IPS-18c (cell line): ENCODE data around the gene KRT32.

Experiments used
- H3K4me3 ChIP-seq: 2 replicates; pipeline ENCODE4 v1.7.0; 2013; ENCODE audit warnings: low read depth, mild to moderate bottlenecking, low read length, moderate library complexity; ENCODE audit not compliant: insufficient read depth
- H3K9me3 ChIP-seq: one replicate; pipeline ENCODE4 v1.6.1; 2013; ENCODE audit warnings: mild to moderate bottlenecking, low read length, moderate library complexity; ENCODE audit not compliant: control insufficient read depth, insufficient read depth

KRT32 gene

GRCh38 chr17:41419716-41420115 lies 47.5 kb downstream of the KRT32 start:
- Histone ChIP-seq H3K4me3 (no peak overlapping the region), H3K9me3 (no peaks in the 10 kb centered on the region)

GRCh38 chr17:41418116-41418860 lies 48.9 kb downstream of the KRT32 start:
- no peak overlapping the region for H3K4me3 ChIP-seq
- H3K9me3 ChIP-seq: no peaks in the 10 kb centered on the region

GRCh38 chr17:41417576-41418015 lies 49.6 kb downstream of the KRT32 start:
- H3K4me3 ChIP-seq: no peak overlapping the region
- no peaks in the 10 kb centered on the region for H3K9me3 ChIP-seq

- H3K9me3 ChIP-seq: no peaks in the 10 kb centered on the region
Observed at GRCh38 chr17:41417127-41417526, 50.1 kb downstream of the KRT32 start.

GRCh38 chr17:41416479-41416878 lies 50.7 kb downstream of the KRT32 start:
- H3K4me3 ChIP-seq: no peak overlapping the region
- no peaks in the 10 kb centered on the region for H3K9me3 ChIP-seq

More at GRCh38 chr17:41417127-41417526, 50.1 kb downstream of the KRT32 start:
- H3K4me3 ChIP-seq: no peak overlapping the region

GRCh38 chr17:41415833-41416335 lies 51.3 kb downstream of the KRT32 start:
- no peak overlapping the region for H3K4me3 ChIP-seq
- no peaks in the 10 kb centered on the region for H3K9me3 ChIP-seq

- H3K9me3 ChIP-seq: no peaks in the 10 kb centered on the region
- H3K4me3 ChIP-seq: no peak overlapping the region
Observed at GRCh38 chr17:41415411-41415810, 51.8 kb downstream of the KRT32 start.

GRCh38 chr17:41413982-41414381 lies 53.2 kb downstream of the KRT32 start:
- no peak overlapping the region for H3K4me3 ChIP-seq

GRCh38 chr17:41413353-41413957 lies 53.7 kb downstream of the KRT32 start:
- no peaks in the 10 kb centered on the region for H3K9me3 ChIP-seq
- H3K4me3 ChIP-seq: no peak overlapping the region

More at GRCh38 chr17:41413982-41414381, 53.2 kb downstream of the KRT32 start:
- no peaks in the 10 kb centered on the region for H3K9me3 ChIP-seq

- H3K4me3 ChIP-seq: no peak overlapping the region
- H3K9me3 ChIP-seq: no peaks in the 10 kb centered on the region
Observed at GRCh38 chr17:41411072-41411840, 55.9 kb downstream of the KRT32 start.
